ENCODE measurements around the gene PAQR9.
A peak's percentile ranks its signal among the peaks of the same experiment; 100 is the strongest.

The PAQR9 gene

GRCh38 chr3:142947799-142948575 lies 15.5 kb downstream of the PAQR9 start:
- DNase-seq: peak; percentile 72

DNA sequence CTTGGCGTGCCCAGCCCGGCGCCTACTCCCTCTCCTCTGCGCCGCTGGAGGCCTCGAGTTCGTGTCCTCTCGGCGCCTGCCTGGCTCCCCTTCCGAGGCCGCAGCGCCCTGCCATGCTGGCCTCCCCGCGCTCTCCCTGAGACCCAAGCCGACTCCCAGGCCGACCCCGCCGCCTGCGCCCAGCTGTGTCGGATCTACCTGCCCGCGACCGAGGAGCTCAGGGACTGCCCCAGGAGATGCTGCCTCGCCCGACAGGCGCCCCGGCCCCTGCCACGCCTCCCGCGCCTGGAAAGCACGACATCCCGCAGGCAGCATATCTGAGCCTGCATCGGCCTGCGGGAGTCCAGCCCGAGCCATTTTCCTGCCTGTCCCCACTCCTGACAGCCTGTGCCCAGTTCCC lies 16.1 kb downstream of the PAQR9 start:
- DNase-seq: no peak

- no peak for DNase-seq
Observed at GRCh38 chr3:142946861-142947260, 16.6 kb downstream of the PAQR9 start.

GRCh38 chr3:142945023-142945422 lies 18.5 kb downstream of the PAQR9 start:
- no peak for DNase-seq

- DNase-seq: peak; percentile 53
Observed at GRCh38 chr3:142944342-142944741, 19.1 kb downstream of the PAQR9 start.

DNA sequence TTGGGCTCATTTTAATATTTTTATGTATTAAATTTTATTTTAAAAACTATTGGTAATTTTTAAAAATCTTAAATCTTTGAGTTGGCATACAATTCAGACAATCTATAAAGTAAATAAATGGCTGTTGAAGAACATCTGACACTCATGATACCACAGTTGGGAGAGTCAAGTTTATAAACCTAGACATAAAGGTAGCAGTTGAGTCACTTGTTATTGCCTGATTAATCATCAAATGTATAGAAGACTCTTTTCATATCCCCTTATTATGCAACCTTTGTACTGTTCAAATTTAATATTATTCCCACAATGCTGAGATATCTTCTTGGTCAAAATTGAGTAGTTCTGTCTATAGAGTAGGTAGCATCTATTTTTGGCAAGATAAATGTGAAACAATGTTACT lies 19.6 kb downstream of the PAQR9 start:
- no peak for DNase-seq

DNA sequence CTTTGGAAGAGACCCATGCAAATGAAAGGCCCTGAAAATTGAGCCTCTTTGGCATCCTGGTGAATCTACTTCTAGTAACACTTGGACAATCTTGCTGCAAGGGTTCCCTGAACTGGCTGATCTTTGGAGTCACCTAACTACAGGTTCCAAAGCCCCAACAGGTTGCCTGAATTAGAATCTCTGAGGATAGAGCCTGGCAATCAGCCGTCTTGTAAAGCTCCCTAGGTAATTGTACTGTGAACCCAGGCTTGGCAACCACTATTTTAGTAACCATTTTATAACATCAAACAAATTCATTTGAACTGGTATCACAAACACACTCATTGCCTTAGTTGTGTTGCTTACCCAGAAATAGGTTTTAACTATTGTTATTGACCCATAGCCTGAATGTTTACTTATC lies 20.1 kb downstream of the PAQR9 start:
- DNase-seq: no peak

DNA sequence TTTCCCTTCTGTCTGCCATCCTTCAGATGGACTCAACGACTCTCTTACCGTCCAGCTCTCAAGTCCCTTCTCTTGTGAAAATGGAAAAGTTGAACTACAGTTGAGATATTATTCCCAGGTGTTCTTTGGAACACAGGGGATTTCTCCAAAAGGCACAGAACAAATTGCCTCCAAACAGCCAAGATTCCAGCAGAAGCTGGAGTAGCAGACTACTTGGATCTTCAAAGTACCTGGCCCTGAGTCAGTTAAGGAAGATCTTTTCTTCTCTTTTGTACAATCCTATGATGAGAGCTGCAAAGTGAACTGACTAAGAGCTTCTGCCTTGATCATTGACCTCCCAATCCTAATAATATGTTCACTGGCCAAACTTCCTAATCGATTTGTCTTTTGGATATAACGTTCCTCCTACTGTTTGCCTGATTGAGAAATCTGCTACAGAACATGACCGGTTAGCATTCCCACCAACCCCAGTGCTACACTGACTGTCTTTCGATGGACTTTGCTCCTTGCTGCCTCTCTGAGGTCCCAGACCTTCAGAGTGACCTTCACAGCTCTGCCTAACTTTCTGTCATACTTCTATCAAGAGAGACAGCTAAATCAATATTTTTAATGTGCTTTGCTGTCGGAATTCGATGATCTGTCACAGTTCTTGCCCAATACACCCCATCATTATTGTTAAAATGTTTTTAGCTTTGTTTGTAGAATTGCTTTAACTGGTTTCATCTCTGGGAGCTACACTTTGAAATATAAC lies 21.9 kb downstream of the PAQR9 start:
- no peak for DNase-seq

GRCh38 chr3:142940472-142940871 lies 23.0 kb downstream of the PAQR9 start:
- no peak for DNase-seq

DNA sequence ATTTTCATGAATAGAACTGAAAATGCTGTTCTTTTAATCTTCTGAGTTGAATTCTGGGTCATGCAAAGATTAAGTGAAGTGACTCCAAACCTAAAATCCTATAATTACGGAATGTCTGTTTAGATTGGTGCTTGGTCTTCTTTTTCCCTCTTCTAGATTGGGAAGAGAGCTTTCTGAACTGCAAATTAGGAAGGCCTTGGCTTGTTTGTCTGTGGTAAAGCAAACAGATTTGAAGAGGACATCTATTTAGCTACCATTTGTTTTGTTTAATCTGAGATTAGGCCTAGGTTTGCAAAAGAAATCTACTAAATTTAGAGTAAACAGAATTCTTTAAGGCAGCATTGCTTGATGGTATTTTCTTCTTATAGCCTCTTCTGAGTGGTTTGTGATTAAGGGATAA lies 23.5 kb downstream of the PAQR9 start:
- no peak for DNase-seq

DNA sequence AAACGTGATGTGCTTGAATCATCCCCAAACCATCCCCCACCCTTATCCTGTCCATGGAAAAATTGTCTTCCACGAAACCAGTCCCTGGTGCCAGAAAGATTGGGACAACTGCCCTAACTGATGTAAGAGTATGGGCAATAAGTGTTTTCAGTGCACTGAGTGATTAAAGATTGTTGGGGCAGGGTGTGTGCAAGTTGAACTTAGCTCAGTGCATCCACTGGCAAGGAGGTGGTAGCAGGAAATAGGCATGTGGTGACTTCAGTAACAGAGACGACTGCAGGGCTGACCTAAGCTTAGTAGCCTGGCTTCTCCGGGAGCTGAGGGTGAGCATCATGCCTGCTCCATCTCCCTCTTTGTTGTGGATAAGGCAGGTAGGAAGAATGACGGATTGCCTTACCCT lies 27.5 kb downstream of the PAQR9 start:
- no peak for DNase-seq

DNA sequence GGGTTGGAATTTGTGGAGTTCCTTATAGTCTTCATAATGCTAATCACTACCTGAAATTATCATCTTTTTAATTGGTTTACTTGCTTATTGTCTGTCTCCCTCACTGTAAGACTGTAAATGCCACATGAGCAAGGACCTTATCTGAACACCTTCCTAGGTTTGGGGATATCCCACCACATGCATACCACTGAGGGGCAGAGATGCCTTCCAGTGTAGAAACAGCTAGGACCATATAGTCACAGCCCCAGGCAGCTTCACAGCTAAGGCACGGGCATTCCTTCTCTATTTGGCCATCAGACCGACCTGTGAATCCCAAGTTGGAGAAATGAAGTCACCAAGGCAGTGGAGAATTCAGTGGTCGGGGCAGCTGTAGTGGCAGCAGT lies 28.6 kb downstream of the PAQR9 start:
- no peak for DNase-seq

DNA sequence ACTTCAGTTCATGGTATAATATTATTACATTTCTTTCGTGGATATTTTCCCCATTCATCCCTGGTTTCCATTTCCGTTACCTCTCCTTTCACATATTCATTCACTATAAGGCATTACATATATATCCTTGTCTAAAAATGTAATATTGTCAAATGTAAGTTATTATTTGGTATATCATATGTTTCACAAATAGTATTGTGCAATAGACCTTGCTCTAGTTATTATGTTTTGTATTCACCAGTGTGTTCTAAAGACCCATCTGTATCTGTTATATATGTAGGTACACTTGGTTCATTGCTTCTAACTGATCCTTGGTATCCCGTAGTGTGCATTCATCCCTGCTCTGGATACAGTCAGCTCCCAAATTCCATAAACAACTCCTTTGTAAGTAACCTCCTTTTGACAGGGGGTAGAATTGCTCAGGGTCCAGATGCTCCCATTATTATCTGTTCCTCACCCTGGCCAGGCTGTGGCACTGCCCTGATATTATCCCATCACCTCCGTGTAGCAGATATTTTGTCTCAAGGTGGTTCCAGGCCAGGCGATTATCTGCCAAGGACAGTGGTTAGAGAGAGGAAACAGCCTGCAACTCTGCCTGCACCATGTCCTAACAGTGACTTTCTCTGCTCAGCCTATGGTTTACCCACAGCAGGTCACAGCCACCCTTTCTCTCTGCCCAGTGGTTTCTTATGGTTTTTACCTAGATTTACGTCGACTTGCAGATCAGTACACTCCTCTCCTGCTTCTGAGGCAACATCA lies 29.2 kb downstream of the PAQR9 start:
- no peak for DNase-seq

GRCh38 chr3:142931222-142931621 lies 32.3 kb downstream of the PAQR9 start:
- DNase-seq: peak; percentile 31

GRCh38 chr3:142930463-142930862 lies 33.0 kb downstream of the PAQR9 start:
- no peak for DNase-seq

DNA sequence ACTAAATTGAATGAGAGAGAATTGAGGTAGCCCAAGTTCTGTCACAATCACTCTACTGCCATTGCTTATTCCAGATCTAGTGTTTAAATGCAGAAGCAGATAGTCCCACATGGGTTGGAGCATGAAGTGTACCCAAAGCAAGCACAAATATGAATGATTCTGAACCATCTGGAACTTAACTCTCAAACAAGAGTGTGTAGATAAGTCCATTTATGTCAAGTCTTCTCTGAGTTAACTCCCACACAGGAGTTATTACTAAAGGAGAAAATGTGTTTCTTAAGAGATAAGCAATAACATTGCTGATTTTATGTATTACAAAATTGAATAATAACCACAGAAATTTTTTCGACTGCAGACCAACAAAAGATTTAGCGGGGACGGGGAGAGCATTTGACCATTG lies 33.6 kb downstream of the PAQR9 start:
- no peak for DNase-seq

GRCh38 chr3:142929109-142929508 lies 34.4 kb downstream of the PAQR9 start:
- DNase-seq: peak; percentile 60

DNA sequence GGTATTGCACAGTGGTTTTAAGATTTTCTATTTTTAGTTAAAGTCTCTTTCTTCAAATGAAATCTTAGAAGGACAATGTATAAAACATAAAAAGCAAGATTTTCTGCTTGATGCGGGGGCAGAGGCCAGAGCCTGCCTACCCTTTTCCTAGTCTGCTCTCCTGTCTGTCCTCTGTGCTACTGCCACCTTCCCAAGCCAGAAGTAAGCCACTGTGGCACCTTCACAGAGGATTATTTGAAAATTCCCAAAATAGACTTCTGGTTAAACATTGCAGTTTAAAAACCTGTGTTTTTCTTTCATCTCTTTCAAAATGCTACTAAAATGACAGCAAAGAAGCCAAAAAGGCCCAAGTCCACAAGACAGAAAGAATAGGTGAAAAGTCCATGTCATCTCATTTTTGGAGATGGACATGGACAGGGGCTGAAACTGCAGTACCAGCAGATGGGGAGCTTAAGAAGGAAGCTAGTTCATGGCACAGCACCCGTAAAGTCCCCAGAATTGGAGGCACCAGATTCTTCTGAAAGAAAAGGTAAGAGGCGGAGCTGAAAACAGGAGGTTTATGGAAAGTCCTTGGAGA lies 37.0 kb downstream of the PAQR9 start:
- no peak for DNase-seq

- DNase-seq: no peak
Observed at GRCh38 chr3:142925140-142925539, 38.3 kb downstream of the PAQR9 start.

DNA sequence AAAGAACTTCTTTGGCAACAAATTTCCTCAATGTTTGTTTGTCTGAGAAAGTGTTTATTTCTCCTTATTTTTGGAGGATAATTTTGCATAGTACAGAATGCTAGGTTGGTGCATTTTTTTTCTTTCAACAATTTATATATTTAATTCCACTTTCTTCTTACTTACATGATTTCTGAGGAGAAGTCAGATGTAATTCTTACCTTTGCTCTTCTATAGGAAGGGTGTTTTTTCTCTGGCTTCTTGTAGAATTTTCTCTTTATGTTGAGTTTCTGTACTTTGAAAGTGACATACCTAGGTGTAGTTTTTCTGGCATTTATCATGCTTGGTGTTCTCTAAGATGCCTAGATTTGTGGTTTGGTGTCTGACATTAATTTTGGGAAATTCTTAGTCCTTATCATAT lies 39.8 kb downstream of the PAQR9 start:
- no peak for DNase-seq

GRCh38 chr3:142916605-142917004 lies 46.9 kb downstream of the PAQR9 start:
- DNase-seq: no peak

GRCh38 chr3:142915636-142916035 lies 47.8 kb downstream of the PAQR9 start:
- DNase-seq: no peak

- DNase-seq: no peak
Observed at GRCh38 chr3:142914286-142914811, 49.1 kb downstream of the PAQR9 start.

Data from activated CD4-positive, alpha-beta T cell treated with anti-CD3 and anti-CD28 coated beads, Interleukin-2, amount 50 U/mL, for 16 hours (primary cell).